ENCODE measurements around the gene TRMU. TPM values are rescaled to one million over a fixed set of nuclear protein-coding genes. Genes with fewer than 3 reads are reported as not detected.

Gene TRMU
- total and polyA plus RNA-seq, 10 donors: 23.7 to 59.6 (median 43.3) TPM

DNA sequence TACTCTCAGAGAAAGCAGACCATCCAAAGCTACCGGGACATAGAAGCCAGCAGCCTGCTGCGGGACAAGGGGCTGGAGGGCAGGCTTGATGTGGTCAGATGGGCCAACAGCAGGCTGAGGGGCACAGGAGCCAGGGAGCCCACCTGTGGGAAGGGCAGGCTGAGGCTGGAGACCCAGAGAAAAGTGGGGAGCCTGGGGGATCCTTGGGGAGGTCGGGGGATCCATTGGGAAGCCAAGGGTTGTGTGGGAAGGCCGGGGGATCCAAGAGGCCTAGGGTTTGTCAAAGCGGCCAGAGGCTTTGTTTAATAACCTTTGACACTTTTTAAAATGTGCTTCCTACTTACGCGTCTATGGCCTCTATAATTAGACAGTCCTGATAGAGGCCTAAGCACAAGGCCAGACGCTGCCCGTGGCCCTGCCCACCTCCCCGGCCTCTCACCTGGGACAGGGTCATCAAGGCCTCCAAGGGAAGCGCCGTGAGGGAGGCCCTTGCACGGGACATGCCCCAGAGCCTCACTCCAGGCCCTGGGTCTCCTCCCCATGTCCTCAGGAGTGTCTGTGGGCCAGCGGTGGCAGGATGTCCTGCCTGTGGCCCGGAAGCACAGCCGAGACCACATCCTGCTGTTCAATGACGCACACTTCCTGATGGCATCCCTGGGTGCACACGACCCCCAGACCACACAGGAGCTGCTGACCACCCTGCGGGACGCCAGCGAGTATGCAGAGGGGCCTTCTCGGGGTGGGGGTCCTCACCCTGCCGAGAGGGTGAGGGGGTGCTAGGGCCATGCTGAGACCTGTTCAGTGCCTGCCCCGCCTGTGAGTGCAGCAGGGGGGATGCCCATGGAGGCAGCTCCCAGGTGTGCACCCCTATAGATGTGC, 47.4 kb upstream of the TRMU start:
- Histone ChIP-seq H3K4me1 (peaks cover 21 to 79% (median 39%) of the 10 kb centered on the region in 6 donors), H3K27me3 (replicated peaks in 1 of 7) (no peaks in the 10 kb centered on the region), H3K27ac (peak overlapping the region; percentile 43 to 87 (median 80)), H3K4me3 (peak overlapping the region in 5 of 8 donors; percentile 17 to 60 (median 25)), H3K36me3 (peaks cover 0 to 92% (median 46%) of the 10 kb centered on the region in 6 donors), H3K9me3 (peaks cover 0 to 15% (median 9%) of the 10 kb centered on the region in 8 donors)
- DNase-seq: peak; percentile 95
- TF ChIP-seq, protein P1, sequence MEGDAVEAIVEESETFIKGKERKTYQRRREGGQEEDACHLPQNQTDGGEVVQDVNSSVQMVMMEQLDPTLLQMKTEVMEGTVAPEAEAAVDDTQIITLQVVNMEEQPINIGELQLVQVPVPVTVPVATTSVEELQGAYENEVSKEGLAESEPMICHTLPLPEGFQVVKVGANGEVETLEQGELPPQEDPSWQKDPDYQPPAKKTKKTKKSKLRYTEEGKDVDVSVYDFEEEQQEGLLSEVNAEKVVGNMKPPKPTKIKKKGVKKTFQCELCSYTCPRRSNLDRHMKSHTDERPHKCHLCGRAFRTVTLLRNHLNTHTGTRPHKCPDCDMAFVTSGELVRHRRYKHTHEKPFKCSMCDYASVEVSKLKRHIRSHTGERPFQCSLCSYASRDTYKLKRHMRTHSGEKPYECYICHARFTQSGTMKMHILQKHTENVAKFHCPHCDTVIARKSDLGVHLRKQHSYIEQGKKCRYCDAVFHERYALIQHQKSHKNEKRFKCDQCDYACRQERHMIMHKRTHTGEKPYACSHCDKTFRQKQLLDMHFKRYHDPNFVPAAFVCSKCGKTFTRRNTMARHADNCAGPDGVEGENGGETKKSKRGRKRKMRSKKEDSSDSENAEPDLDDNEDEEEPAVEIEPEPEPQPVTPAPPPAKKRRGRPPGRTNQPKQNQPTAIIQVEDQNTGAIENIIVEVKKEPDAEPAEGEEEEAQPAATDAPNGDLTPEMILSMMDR (IDR thresholded peaks at IDR 0.05 in 8 of 11, conservative IDR thresholded peaks at IDR 0.05 in 3 of 11): no peak
- peak; percentile 93 to 95 (median 95) for TF ChIP-seq POLR2AphosphoS5 (IDR thresholded peaks at IDR 0.05)
- WGBS, 5 donors: 20 to 37% (median 29%) methylated on average over 20 to 24 of the region's 24 CpGs
- intact Hi-C loops (cut with DNase I; ENCODE audit: low total_unique reads): no loop called here

DNA sequence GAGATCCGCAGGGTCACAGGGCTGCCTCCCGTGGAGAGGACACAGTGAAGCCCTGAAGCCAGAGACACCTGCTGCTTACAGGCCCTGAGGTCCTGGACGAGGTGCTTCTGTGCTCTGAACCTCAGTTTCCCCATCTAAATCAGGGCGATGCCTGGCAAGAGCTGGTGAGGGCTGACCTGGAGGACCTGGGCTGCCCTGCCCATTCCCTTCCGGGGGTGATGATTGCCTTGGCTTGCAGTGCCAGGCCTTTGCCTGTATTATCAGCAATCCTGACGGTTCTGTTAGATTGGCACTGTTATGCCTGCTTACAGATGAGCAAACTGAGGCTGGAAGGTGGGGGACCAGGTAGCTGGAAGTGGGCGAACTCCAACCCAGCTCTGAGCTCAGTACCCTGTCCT, 46.7 kb upstream of the TRMU start:
- peaks cover 0 to 15% (median 9%) of the 10 kb centered on the region in 8 donors for H3K9me3 ChIP-seq
- intact Hi-C loops (cut with DNase I; ENCODE audit: low total_unique reads): no loop called here
- TF ChIP-seq POLR2AphosphoS5 (IDR thresholded peaks at IDR 0.05) (no peak), POLR2A (IDR thresholded peaks at IDR 0.05) (no peak)
- TF ChIP-seq, protein P1 (IDR thresholded peaks at IDR 0.05 in 8 of 11, conservative IDR thresholded peaks at IDR 0.05 in 3 of 11): no peak
- H3K27ac ChIP-seq: peak overlapping the region in 7 of 8 donors; percentile 72 to 87 (median 82)
- H3K27me3 ChIP-seq (replicated peaks in 1 of 7): no peaks in the 10 kb centered on the region
- H3K4me3 ChIP-seq: peak overlapping the region in 3 of 8 donors; percentile 17 to 60 (median 25)
- WGBS, 5 donors: 78 to 90% (median 83%) methylated on average over 7 of the region's 7 CpGs
- peaks cover 21 to 81% (median 47%) of the 10 kb centered on the region in 6 donors for H3K4me1 ChIP-seq
- peaks cover 0 to 92% (median 44%) of the 10 kb centered on the region in 6 donors for H3K36me3 ChIP-seq
- no peak for DNase-seq

DNA sequence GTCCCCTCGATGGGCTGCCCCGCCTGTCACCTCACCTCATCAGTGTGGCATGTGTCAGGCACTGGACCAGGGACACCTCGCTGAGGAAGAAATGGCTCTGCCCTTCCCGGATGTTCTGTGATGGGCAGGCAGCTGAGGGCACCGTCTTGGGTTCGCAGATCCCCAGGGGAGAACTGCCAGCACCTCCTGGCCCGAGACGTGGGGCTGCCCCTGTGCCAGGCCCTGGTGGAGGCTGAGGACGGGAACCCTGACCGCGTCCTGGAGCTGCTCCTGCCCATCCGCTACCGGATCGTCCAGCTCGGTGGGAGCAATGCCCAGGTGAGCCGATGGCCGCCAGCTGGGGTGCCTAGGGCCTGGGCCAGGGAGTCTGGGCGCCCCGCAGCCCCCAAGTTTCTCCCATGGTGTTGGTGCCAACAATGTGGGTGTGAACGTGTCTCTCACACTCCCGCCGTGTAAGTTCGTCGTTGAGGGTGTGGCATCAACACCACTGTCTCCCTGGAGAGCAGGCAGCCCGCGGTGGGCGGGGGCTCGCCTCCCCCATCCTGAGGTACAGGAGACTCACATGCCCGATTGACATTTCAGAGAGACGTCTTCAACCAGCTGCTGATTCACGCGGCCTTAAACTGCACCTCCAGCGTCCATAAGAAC, 46.1 kb upstream of the TRMU start:
- H3K4me1 ChIP-seq: peaks cover 21 to 80% (median 48%) of the 10 kb centered on the region in 6 donors
- 83 to 89% (median 88%) methylated on average over 22 to 33 of the region's 33 CpGs for WGBS, 5 donors
- intact Hi-C loops (cut with DNase I; ENCODE audit: low total_unique reads): no loop called here

DNA sequence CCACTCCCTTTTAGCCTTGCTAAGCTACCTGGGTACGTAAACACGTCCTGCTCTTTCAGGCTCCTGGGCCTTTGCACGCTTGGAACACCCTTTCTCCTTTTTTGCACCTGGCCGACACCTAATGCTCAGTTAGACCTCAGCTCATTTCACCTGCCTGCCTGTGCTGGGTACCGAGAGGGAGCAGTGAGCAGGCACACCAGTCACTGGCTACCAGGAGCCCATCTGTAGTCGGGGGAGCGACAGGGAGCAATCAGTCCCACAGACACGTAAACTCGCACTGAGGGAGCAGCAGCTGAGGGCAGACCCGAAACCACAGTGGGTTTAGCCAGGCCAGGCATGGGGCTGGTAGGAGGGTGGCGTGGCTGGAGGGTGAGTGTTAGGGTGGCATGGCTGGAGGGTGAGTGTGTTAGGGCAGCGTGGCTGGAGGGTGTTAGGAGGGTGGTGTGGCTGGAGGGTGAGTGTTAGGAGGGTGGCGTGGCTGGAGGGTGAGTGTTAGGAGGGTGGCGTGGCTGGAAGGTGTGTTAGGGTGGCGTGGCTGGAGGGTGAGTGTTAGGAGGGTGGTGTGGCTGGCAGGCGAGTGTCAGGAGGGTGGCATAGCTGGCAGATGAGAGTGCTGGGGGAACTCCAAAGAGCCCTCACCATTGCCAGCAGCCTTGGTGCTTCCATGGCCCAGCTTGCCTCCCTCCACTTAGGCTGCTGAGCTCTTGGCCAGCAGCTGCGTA, 45.2 kb upstream of the TRMU start:
- WGBS, 5 donors: 89 to 92% (median 91%) methylated on average over 17 of the region's 17 CpGs
- Histone ChIP-seq H3K4me3 (no peak overlapping the region), H3K27ac (peak overlapping the region in 4 of 8 donors; percentile 82 to 87 (median 86)), H3K27me3 (replicated peaks in 1 of 7) (no peaks in the 10 kb centered on the region), H3K36me3 (peaks cover 0 to 80% (median 31%) of the 10 kb centered on the region in 6 donors), H3K4me1 (peaks cover 21 to 80% (median 52%) of the 10 kb centered on the region in 6 donors), H3K9me3 (peaks cover 0 to 15% (median 9%) of the 10 kb centered on the region in 8 donors)
- intact Hi-C loops (cut with DNase I; ENCODE audit: low total_unique reads): no loop called here
- TF ChIP-seq POLR2AphosphoS5 (IDR thresholded peaks at IDR 0.05) (no peak), POLR2A (IDR thresholded peaks at IDR 0.05) (no peak)
- TF ChIP-seq, protein P1 (IDR thresholded peaks at IDR 0.05 in 8 of 11, conservative IDR thresholded peaks at IDR 0.05 in 3 of 11): no peak
- peak; percentile 77 for DNase-seq

More for the DNA sequence above, 46.1 kb upstream of the TRMU start:
- peak; percentile 84 for DNase-seq
- H3K9me3 ChIP-seq: peaks cover 0 to 15% (median 9%) of the 10 kb centered on the region in 8 donors
- peak overlapping the region in 1 of 8 donors; percentile 60 for H3K4me3 ChIP-seq
- TF ChIP-seq POLR2A (IDR thresholded peaks at IDR 0.05) (no peak), POLR2AphosphoS5 (IDR thresholded peaks at IDR 0.05) (peak in 1 of 3 donors; percentile 65)
- H3K36me3 ChIP-seq: peaks cover 0 to 89% (median 40%) of the 10 kb centered on the region in 6 donors
- peak overlapping the region in 4 of 8 donors; percentile 82 to 87 (median 86) for H3K27ac ChIP-seq
- H3K27me3 ChIP-seq (replicated peaks in 1 of 7): no peaks in the 10 kb centered on the region
